Stimulated activated CD8-positive, alpha-beta memory T cell treated with anti-CD3 and anti-CD28 coated beads, Interleukin-4, amount 100 ng/mL, for 24 hours (primary cell): ENCODE data around the gene TTC21A.

ENCODE experiments used
- DNase-seq: peaks from one replicate; pipeline ENCODE4 v3.0.0-alpha.2; 2020; ENCODE audit warnings: low read depth

The TTC21A gene

GRCh38 chr3:39138804-39139415, 31.4 kb downstream of the TTC21A start:
- DNase-seq = no peak

- DNase-seq = no peak
Measured at GRCh38 chr3:39139442-39139841, 32.0 kb downstream of the TTC21A start.

- no peak for DNase-seq
Measured at GRCh38 chr3:39140341-39140971, 33.0 kb downstream of the TTC21A start.

- no peak for DNase-seq
Measured at GRCh38 chr3:39141171-39141995, 33.9 kb downstream of the TTC21A start.

- DNase-seq = no peak
Measured at GRCh38 chr3:39142067-39142466, 34.6 kb downstream of the TTC21A start.

- no peak for DNase-seq
Measured at GRCh38 chr3:39143051-39143885, 35.8 kb downstream of the TTC21A start.

- DNase-seq = no peak
Measured at GRCh38 chr3:39144095-39144747, 36.7 kb downstream of the TTC21A start.

GRCh38 chr3:39144748-39145380, 37.4 kb downstream of the TTC21A start:
- DNase-seq = no peak

- no peak for DNase-seq
Measured at GRCh38 chr3:39146083-39146501, 38.6 kb downstream of the TTC21A start.

GRCh38 chr3:39146611-39147591, 39.4 kb downstream of the TTC21A start:
- DNase-seq = peak; percentile 58

- DNase-seq = no peak
Measured at GRCh38 chr3:39147711-39148434, 40.4 kb downstream of the TTC21A start.

- DNase-seq = no peak
Measured at GRCh38 chr3:39148435-39149058, 41.1 kb downstream of the TTC21A start.

GRCh38 chr3:39149059-39149455, 41.6 kb downstream of the TTC21A start:
- no peak for DNase-seq

- DNase-seq = no peak
Measured at GRCh38 chr3:39149498-39150147, 42.1 kb downstream of the TTC21A start.

- DNase-seq = no peak
Measured at GRCh38 chr3:39150148-39150802, 42.8 kb downstream of the TTC21A start.

GRCh38 chr3:39150803-39151631, 43.5 kb downstream of the TTC21A start:
- DNase-seq = peak; percentile 66

GRCh38 chr3:39153977-39154279, 46.4 kb downstream of the TTC21A start:
- no peak for DNase-seq
